Measurements from ENCODE around the gene PLCB1.
"Not testable (repeated sequence)": the region's sequence is repeated elsewhere in the genome, so short reads cannot be mapped to it uniquely, and the experiment has no call there.

PLCB1 gene

GRCh38 chr20:8339349-8339748, 207.3 kb downstream of the PLCB1 start:
- FAIRE-seq, result no peak

- FAIRE-seq, result no peak
Measured at GRCh38 chr20:8342391-8342790, 210.3 kb downstream of the PLCB1 start.

- FAIRE-seq, result no peak
Measured at GRCh38 chr20:8344106-8344505, 212.0 kb downstream of the PLCB1 start.

- no peak for FAIRE-seq
Measured at GRCh38 chr20:8344631-8345030, 212.6 kb downstream of the PLCB1 start.

GRCh38 chr20:8346700-8347270, 214.7 kb downstream of the PLCB1 start:
- FAIRE-seq, result no peak

GRCh38 chr20:8350225-8350624, 218.2 kb downstream of the PLCB1 start:
- FAIRE-seq, result not testable (repeated sequence)

- FAIRE-seq, result no peak
Measured at GRCh38 chr20:8352486-8352885, 220.4 kb downstream of the PLCB1 start.

GRCh38 chr20:8353512-8353911, 221.4 kb downstream of the PLCB1 start:
- FAIRE-seq, result no peak

GRCh38 chr20:8355453-8355852, 223.4 kb downstream of the PLCB1 start:
- FAIRE-seq, result no peak

GRCh38 chr20:8356806-8357205, 224.7 kb downstream of the PLCB1 start:
- no peak for FAIRE-seq

GRCh38 chr20:8357703-8358102, 225.6 kb downstream of the PLCB1 start:
- no peak for FAIRE-seq

- FAIRE-seq, result no peak
Measured at GRCh38 chr20:8360035-8360434, 228.0 kb downstream of the PLCB1 start.

GRCh38 chr20:8361006-8361652, 229.1 kb downstream of the PLCB1 start:
- no peak for FAIRE-seq

GRCh38 chr20:8361779-8362178, 229.7 kb downstream of the PLCB1 start:
- FAIRE-seq, result no peak

- FAIRE-seq, result no peak
Measured at GRCh38 chr20:8362457-8362856, 230.4 kb downstream of the PLCB1 start.

- FAIRE-seq, result no peak
Measured at GRCh38 chr20:8363970-8364733, 232.1 kb downstream of the PLCB1 start.

GRCh38 chr20:8364734-8365078, 232.6 kb downstream of the PLCB1 start:
- FAIRE-seq, result no peak

GRCh38 chr20:8365634-8366033, 233.6 kb downstream of the PLCB1 start:
- FAIRE-seq, result no peak

- FAIRE-seq, result no peak
Measured at GRCh38 chr20:8366303-8366923, 234.3 kb downstream of the PLCB1 start.

- FAIRE-seq, result no peak
Measured at GRCh38 chr20:8367689-8368088, 235.6 kb downstream of the PLCB1 start.

- no peak for FAIRE-seq
Measured at GRCh38 chr20:8368670-8369069, 236.6 kb downstream of the PLCB1 start.

GRCh38 chr20:8369311-8369710, 237.2 kb downstream of the PLCB1 start:
- FAIRE-seq, result no peak

- FAIRE-seq, result no peak
Measured at GRCh38 chr20:8370774-8371173, 238.7 kb downstream of the PLCB1 start.

GRCh38 chr20:8372824-8373380, 240.8 kb downstream of the PLCB1 start:
- no peak for FAIRE-seq
